Endothelial cell of umbilical vein (primary cell): ENCODE measurements around the gene EFHD1. TPM values are rescaled to one million over a fixed set of nuclear protein-coding genes. Genes with fewer than 3 reads are reported as not detected.

Experiments used
- BruUV-seq: library from RNA; stranded (reverse); fragments of 400-500 nt; replicated peaks from 2 replicates; lab custom pipeline; 2021; lab: Mats Ljungman, UMichigan
- CTCF ChIA-PET: fragments of 300-600, 350-600 bp; sonication (Branson Sonifier 250); formaldehyde crosslinking; loops from one replicate; lab custom pipeline; 2021; ENCODE audit warnings: antibody characterized with exemption, inconsistent platforms; lab: Charles Lee
- POLR2A ChIA-PET: fragments of 300-600, 350-600 bp; sonication (Branson Sonifier 250); formaldehyde crosslinking; loops from one replicate; lab custom pipeline; 2021; ENCODE audit warnings: antibody characterized with exemption, inconsistent platforms; lab: Charles Lee
- DNase-seq: peaks from one replicate; pipeline ENCODE4 v3.0.0-alpha.2; 2011; ENCODE audit warnings: low read depth, low spot score
- FAIRE-seq: peaks from 2 replicates; lab custom pipeline; 2011; peaks lifted over from hg19 to GRCh38; lab: Jason Lieb, UNC
- H2AFZ ChIP-seq: 2 replicates; pipeline ENCODE4 v1.6.0; 2012; ENCODE audit warnings: low read depth, low read length, control low read depth, inconsistent platforms
- H3K27ac ChIP-seq: 2 replicates; pipeline ENCODE4 v1.5.1; 2011; ENCODE audit warnings: low read depth, mild to moderate bottlenecking, control low read depth, low read length, moderate library complexity; ENCODE audit not compliant: insufficient read depth
- H3K27me3 ChIP-seq, 2 experiments: 2 replicates each; pipeline versions ENCODE4 v1.6.0 to v1.6.1; 2011; ENCODE audit warnings: low read length in 2 of 2, mixed read lengths in 1 of 2; ENCODE audit not compliant: control insufficient read depth in 2 of 2, insufficient read depth in 2 of 2
- H3K36me3 ChIP-seq, 2 experiments: 2 replicates in 1 of 2; 3 replicates in 1 of 2; pipeline ENCODE4 v1.5.1; 2011; ENCODE audit warnings: low read length in 2 of 2, mild to moderate bottlenecking in 1 of 2, moderate library complexity in 1 of 2; ENCODE audit not compliant: control insufficient read depth in 2 of 2, insufficient read depth in 2 of 2; ENCODE audit errors: extremely low read depth in 1 of 2
- H3K4me1 ChIP-seq: 3 replicates; pipeline ENCODE4 v1.5.1; 2011; ENCODE audit warnings: mild to moderate bottlenecking, low read length; ENCODE audit not compliant: control insufficient read depth, insufficient read depth; ENCODE audit errors: extremely low read depth
- H3K4me2 ChIP-seq: 2 replicates; pipeline ENCODE4 v1.6.1; 2011; ENCODE audit warnings: low read length, control low read depth, mixed read lengths; ENCODE audit not compliant: insufficient read depth
- H3K4me3 ChIP-seq, 3 experiments: fragments of 200-600 bp in 1 of 3; sonication (generic), shearing (Covaris generic) in 1 of 3; replicated peaks in 1 of 3; 2 replicates each; pipeline ENCODE4 v1.5.1; 2011 to 2016; ENCODE audit warnings: control low read depth in 3 of 3, low read length in 3 of 3, mild to moderate bottlenecking in 2 of 3, inconsistent platforms in 1 of 3, low read depth in 1 of 3, moderate library complexity in 1 of 3; ENCODE audit not compliant: insufficient read depth in 1 of 3
- H3K79me2 ChIP-seq: 2 replicates; pipeline ENCODE4 v1.6.0; 2012; ENCODE audit warnings: low read length, inconsistent platforms; ENCODE audit not compliant: control insufficient read depth, insufficient read depth
- H3K9ac ChIP-seq: replicated peaks from 2 replicates; pipeline ENCODE3; 2011; ENCODE audit warnings: low read length, control low read depth; ENCODE audit not compliant: insufficient read depth; ENCODE audit errors: extremely low read depth
- H3K9me1 ChIP-seq: replicated peaks from 3 replicates; pipeline ENCODE4 v1.6.0; 2011; ENCODE audit warnings: mild to moderate bottlenecking, low read length; ENCODE audit not compliant: control insufficient read depth, insufficient read depth; ENCODE audit errors: extremely low read depth
- H3K9me3 ChIP-seq: replicated peaks from 2 replicates; pipeline ENCODE4 v1.5.1; 2012; ENCODE audit warnings: low read length, inconsistent platforms; ENCODE audit not compliant: control insufficient read depth, insufficient read depth
- H4K20me1 ChIP-seq: replicated peaks from 2 replicates; pipeline ENCODE3; 2011; ENCODE audit warnings: mild to moderate bottlenecking, low read length; ENCODE audit not compliant: control insufficient read depth, insufficient read depth; ENCODE audit errors: extremely low read depth
- FOS ChIP-seq: IDR thresholded peaks from 2 replicates; pipeline ENCODE4 v1.6.1; 2011; ENCODE audit warnings: mild to moderate bottlenecking, low read length, moderate library complexity, borderline replicate concordance; ENCODE audit not compliant: insufficient read depth
- GATA2 ChIP-seq: IDR thresholded peaks from 2 replicates; pipeline ENCODE4 v1.7.0; 2011; ENCODE audit warnings: low read depth, mild to moderate bottlenecking, moderate library complexity, mixed read lengths, low read length; ENCODE audit not compliant: insufficient read length, insufficient read depth
- JUN ChIP-seq: IDR thresholded peaks from 2 replicates; pipeline ENCODE4 v1.6.1; 2011; ENCODE audit warnings: borderline replicate concordance, low read depth; ENCODE audit not compliant: insufficient read length, insufficient read depth
- MYC ChIP-seq: IDR thresholded peaks from one replicate; pipeline ENCODE4 v1.6.1; 2011; ENCODE audit warnings: mild to moderate bottlenecking, low read depth, low read length
- POLR2A ChIP-seq: IDR thresholded peaks from 2 replicates; pipeline ENCODE4 v1.6.1; 2012; ENCODE audit warnings: low read depth, mild to moderate bottlenecking, control low read depth, low read length
- dilution Hi-C: fragments of 300-500 bp; cut with MboI; formaldehyde crosslinking; loops from one replicate; pipeline ENCODE4 v1.15.0; 2019; ENCODE audit warnings: low sequenced_read_pairs; ENCODE audit not compliant: extremely low pct_ligation_motif_present
- intact Hi-C: fragments of 100-400 bp; cut with micrococcal nuclease; formaldehyde crosslinking; loops from one replicate; pipeline ENCODE4 v1.10.0; 2022
- polyA plus RNA-seq, 4 experiments: library from polyadenylated mRNA; depleted of rRNA in 3 of 4; stranded (reverse) in 3 of 4; unstranded in 1 of 4; fragments of >200 nt; gene quantifications; 2 replicates each; pipeline versions ENCODE4 v1.2.1 to v1.2.3, GENCODE V29; 2011 to 2012; ENCODE audit warnings: missing spikeins in 1 of 4
- total RNA-seq: library from RNA; stranded (reverse); gene quantifications from 2 replicates; pipeline ENCODE4 v1.2.3, GENCODE V29; 2021
- TF ChIP-seq, protein P1 (sequence below), 2 donors: IDR thresholded peaks; 1 replicate in 1 of 2; 2 replicates in 1 of 2; pipeline ENCODE4 v1.5.1; 2011; ENCODE audit warnings: low read length in 2 of 2, mild to moderate bottlenecking in 2 of 2, moderate library complexity in 2 of 2, control low read depth in 1 of 2, inconsistent platforms in 1 of 2, low read depth in 1 of 2; ENCODE audit not compliant: insufficient read depth in 1 of 2; ENCODE audit errors: extremely low read depth in 1 of 2
- TF ChIP-seq, protein P2 (sequence below): IDR thresholded peaks from 2 replicates; pipeline ENCODE4 v1.6.1; 2011; ENCODE audit not compliant: insufficient read depth, insufficient read length

The EFHD1 gene
- total and polyA plus RNA-seq, 2 donors (not counting 3 experiments of a cell fraction or from before 2014, with no cell fraction given), result 0.18 TPM; not detected in 1

DNA sequence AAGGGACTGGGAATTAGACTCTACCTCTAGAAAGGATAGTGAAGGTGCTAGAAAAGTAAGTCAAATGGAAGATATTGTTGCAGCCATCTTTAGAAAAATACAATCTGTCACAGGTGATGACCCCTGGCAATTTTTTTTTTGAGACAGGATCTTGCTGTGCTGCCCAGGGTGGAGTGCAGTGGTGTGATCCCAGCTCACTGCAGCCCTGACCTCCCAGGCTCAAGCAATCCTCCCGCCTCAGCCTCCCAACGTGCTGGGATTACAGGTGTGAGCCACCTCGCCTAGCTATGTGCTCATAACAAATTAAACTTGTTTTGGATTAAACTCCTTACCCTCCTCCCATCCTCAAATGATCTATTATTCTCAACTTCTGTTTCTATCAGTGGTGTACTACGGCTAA, 59.9 kb downstream of the EFHD1 start:
- Histone ChIP-seq H3K27ac (no peak overlapping the region), H3K9me1 (no peaks in the 10 kb centered on the region), H3K9me3 (no peaks in the 10 kb centered on the region), H3K79me2 (peaks cover 11% of the 10 kb centered on the region), H3K9ac (no peak overlapping the region), H2AFZ (no peak overlapping the region), H3K4me2 (no peak overlapping the region), H3K36me3 (no peaks in the 10 kb centered on the region), H3K4me3 (no peak overlapping the region), H3K4me1 (peaks cover 6% of the 10 kb centered on the region), H3K27me3 (peaks cover 0 to 2% of the 10 kb centered on the region in 2 experiments), H4K20me1 (no peaks in the 10 kb centered on the region)
- no TSS peak for BruUV-seq
- TF ChIP-seq MYC (no peak), POLR2A (no peak), FOS (no peak), GATA2 (no peak), JUN (no peak)
- TF ChIP-seq, protein P1, sequence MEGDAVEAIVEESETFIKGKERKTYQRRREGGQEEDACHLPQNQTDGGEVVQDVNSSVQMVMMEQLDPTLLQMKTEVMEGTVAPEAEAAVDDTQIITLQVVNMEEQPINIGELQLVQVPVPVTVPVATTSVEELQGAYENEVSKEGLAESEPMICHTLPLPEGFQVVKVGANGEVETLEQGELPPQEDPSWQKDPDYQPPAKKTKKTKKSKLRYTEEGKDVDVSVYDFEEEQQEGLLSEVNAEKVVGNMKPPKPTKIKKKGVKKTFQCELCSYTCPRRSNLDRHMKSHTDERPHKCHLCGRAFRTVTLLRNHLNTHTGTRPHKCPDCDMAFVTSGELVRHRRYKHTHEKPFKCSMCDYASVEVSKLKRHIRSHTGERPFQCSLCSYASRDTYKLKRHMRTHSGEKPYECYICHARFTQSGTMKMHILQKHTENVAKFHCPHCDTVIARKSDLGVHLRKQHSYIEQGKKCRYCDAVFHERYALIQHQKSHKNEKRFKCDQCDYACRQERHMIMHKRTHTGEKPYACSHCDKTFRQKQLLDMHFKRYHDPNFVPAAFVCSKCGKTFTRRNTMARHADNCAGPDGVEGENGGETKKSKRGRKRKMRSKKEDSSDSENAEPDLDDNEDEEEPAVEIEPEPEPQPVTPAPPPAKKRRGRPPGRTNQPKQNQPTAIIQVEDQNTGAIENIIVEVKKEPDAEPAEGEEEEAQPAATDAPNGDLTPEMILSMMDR (IDR thresholded peaks at IDR 0.05; ENCODE audit: extremely low read depth in 1 of 2, insufficient read depth in 1 of 2, low read depth in 1 of 2, low read length in 2 of 2), result no peak
- TF ChIP-seq, protein P2, sequence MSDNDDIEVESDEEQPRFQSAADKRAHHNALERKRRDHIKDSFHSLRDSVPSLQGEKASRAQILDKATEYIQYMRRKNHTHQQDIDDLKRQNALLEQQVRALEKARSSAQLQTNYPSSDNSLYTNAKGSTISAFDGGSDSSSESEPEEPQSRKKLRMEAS, result no peak
- ChIA-PET POLR2A (no interaction called here), CTCF (no interaction called here)
- intact Hi-C loops, result no loop called here
- FAIRE-seq, result no peak
- DNase-seq, result no peak
- dilution Hi-C loops, result no loop called here
